NCI-H774 (cell line): ENCODE measurements around the gene SLC9A3.

ENCODE experiments used
- DNase-seq: peaks from one replicate; lab custom pipeline; 2025; lab: John Stamatoyannopoulos, UW

Gene SLC9A3

DNA sequence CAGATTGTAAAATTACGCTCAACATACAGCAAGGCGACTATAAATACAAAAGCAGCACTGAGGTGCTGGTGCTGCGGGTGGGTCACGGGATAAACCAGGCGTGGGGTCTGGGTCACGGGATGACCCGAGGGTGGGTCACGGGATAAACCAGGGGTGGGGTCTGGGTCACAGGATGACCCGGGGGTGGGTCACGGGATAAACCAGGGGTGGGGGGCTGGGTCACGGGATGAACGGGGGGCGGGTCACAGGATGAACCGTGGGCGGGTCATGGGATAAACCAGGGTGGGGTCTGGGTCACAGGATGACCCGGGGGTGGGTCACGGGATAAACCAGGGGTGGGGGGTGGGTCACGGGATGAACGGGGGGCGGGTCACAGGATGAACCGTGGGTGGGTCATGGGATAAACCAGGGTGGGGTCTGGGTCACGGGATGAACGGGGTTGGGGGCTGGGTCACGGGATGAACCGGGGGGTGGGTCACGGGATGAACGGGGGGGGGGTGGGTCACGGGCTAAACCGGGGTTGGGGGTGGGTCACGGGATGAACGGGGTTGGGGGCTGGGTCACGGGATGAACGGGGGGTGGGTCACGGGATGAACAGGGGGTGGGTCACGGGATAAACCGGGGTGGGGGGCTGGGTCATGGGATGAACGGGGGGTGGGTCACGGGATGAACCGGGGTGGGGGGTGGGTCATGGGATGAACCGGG is 30.2 kb upstream of the SLC9A3 start:
- DNase-seq: no peak

DNA sequence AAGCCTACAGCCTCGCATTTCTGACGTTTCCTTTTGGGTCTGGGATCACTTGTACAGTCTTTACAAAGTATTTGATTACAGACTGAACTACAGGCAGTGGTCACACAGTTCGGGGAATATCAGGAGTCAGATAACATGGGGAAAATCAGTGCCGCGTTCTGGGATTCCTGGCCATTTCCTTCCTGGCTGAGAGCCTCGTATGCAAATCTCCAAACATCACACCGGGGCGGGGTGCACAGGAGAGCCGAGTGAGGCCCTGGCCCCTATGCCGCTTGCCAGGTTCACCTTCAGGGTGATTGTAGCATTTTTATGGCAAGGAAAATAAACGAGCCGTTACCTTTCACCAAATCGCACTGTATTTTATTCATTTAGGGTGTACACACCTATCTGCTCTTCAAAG is 29.6 kb upstream of the SLC9A3 start:
- DNase-seq: no peak

DNA sequence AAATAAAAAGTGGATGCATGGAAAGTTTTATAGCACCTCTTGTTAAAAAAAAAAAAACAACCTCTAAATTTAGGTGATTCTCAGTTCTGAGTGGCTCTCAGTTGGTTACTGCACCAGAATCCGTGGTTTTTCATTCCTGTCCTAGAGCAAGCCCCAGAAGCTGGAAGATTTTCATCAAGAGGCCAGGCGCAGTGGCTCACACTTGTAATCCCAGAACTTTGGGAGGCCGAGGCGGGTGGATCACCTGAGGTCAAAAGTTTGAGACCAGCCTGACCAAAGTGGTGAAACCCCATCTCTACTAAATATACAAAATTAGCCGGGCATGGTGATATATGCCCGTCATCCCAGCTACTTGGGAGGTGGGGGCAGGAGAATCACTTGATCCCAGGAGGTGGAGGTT is 27.2 kb upstream of the SLC9A3 start:
- DNase-seq: no peak

DNA sequence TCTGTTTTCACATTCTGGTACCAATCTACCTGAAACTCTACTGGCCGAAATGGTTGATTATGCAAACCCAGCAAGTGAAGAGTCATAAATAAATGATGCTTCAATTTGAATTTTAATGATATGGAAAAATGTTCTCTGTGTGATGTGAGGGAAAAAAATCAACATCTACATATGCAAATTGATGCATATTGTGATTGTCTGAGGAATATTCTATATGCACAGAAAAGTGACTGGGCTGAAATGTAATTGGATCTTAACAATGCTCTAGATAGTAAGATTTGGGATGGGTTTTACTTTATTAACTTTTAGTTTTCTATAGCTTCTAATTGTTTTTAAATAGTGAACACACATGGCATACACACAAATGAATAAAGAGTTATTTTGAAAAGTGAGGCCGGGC is 25.0 kb upstream of the SLC9A3 start:
- no peak for DNase-seq

DNA sequence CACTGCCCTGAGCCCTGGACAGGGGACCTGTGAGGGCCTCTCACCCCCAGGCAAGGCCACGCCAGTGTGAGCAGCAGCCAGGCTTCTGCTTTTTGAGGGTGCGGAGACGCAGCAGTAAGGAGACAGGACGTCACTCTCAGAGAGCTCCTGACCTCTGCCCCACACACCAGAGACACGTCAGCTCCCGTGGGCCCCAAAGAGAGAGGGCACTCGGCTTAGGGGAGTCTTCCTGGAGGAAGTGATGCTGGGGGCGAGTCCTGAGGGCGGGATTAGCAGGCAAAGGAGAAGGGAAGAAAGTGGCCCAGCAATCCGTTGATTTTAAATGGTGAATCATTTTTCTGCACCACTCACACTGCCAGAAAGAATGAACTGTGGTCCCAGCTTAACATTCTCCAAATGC is 24.0 kb upstream of the SLC9A3 start:
- DNase-seq: no peak

DNA sequence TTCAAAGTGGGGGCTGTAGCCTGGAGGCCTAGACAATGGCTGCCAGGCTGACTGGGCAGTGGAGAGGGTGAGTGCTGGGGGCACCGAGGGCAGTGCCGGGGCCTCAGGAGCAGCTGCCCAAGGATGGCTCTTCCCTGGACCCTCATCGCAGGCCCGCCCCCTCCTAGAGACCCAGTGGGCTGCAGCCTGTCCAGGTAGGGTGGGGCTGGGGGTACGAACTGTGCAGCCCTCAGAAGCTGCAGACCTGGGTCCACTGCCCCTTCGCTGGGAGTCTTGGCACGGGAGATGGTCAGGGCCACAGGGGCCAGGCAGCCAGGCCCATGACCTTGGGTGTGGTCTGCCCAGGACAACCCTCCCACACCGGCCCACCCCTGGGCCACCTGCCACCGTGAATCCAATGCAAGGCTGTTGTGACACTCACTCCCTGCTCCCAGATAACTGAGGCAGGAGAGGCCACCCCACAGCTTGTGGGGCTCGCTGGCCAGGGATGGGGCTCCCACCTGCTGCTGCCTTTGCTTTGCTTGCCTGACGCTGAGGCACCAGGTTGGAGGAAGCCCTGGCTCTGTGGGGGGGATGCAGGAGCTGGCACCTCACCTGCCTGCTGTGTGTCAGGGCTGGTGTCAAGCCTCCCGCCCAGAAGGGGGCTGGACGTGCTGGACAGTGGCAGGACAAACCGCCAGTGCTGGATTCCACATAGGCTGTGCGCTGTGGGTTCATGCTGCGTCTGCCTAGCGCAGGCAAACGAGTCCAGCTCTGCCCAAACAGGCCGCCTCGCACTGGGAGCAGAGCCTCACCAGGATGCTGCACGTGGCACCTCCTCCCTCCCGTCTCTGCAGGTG is 23.1 kb upstream of the SLC9A3 start:
- DNase-seq: no peak

DNA sequence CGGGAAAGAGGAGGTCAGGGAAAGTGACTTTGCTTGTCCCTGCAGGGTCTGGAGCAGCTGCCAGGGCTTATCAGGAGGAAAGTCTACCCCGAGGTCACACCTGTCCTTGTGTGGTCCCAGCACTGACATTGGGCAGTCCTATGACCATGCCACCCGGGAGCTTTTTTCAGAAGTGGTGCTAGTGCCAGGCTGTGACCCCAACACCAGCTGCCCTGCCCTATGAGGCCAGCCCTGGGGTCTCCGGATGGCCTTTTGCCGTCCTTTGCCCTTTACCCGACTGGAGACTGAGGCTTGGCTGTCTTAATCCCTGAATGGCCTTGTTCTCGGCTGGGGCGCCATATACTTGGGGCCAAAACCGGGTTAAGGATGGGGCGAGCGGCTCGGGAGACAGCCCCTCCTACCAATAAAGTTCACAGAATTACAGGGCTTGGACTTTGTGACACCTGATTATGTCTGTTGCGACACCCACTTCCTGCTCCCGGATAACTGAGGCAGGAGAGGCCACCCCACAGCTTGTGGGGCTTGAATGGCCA is 22.2 kb upstream of the SLC9A3 start:
- DNase-seq: no peak

DNA sequence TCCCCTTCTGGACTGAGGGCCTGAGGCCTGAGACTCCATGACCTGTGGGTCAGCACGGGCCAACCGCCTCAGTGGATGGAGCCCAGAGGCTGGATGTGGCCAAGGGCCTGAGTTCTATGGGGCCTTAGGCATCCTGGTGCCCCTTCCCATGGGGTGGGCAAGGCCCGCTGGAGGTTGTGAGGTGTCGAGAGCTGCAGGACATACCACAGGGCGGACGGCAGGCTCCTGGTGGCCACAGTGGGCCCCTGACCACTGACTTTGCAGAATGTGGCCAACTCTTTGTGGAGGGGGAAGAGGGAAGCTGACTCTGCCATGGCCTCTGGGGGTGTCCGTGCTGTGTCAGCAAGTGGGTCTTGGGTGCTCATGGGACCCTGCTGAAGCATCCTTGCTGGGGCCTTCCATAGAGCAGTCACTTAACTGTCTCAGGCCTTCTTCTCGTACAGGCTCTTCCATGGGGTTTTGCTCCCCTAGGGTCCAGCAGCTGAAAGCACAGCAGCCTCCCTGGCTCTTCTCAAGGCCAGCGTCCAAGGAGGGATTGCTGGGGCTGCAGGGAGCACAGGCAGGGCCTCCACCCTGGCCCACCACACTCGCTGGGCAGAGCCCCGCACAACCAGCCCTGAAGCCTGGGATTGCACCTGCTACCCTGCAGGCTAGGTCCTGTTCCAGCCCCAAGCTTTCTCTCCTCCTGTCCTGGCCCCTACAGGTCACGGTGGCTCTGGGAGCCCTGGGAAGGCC is 21.6 kb upstream of the SLC9A3 start:
- no peak for DNase-seq

DNA sequence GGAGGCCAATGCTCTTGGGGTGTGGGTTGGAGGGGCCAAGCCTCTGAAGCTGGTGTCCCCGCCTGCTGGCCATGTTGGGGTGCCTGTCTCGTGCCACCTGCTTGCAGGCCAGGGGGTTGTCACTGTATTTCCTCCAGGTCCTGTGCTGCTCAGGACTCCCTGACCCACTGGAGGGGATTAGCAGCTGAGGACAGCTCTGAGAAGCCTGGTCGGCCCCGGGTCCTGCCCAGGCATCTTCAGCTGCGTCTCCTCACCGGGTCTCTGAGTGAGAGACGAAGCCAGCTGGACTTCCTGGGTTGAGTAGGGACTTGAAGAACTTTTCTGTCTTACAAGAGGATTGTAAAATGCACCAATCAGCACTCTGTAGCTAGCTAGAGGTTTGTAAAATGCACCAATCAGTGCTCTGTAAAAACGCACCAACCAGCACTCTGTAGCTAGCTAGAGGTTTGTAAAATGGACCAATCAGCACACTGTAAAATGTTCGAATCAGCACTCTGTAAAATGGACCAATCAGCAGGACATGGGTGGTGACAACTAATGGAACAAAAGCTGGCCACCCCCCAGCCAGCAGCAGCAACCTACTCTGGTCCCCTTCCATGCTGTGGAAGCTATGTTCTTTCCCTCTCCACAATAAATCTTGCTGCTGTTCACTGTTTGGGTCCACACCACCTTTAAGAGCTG is 20.6 kb upstream of the SLC9A3 start:
- no peak for DNase-seq

DNA sequence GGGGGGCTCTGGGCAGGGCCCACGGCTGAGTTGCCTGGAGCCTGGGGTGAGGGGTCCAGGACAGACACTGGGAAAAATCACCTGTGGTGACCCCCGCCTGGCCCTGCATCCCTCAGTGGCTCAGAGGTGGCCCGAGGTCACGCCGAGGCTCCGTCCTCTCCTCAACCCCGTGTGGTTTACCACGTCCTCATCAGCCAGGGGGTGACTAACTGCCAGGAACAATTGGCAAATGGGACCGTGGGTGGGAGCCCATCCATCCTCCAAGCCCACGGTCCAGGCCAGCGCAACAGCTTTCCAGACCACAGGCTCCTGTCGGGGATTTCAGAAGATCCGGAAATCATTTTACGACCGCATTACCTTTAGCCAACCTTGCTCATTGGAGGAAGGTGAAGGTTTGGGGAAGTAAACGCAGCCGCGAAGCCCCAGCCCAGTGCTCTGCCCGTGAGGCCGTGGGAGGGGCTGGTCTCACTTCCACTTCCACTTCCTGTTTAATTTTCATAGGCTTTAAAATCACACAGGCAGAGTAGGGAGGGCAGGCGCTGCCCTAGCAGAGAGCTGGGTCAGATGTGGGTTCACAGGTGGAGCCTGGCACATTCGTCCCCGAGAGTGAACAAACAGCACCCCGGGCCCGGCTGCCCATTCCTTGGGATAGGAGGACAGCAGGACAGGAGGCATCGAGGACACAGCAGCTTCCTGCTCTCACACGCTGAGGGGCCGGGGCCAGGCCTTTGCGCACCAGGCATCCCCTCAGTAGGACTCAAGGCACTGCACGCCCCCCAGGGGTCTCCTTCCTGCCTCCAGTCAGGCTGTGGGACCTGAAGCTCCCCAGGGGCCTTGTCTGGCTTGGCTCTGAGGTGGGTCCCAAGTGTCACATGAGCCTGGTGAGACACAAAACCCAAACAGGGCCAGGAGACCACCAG is 19.8 kb upstream of the SLC9A3 start:
- DNase-seq: no peak

DNA sequence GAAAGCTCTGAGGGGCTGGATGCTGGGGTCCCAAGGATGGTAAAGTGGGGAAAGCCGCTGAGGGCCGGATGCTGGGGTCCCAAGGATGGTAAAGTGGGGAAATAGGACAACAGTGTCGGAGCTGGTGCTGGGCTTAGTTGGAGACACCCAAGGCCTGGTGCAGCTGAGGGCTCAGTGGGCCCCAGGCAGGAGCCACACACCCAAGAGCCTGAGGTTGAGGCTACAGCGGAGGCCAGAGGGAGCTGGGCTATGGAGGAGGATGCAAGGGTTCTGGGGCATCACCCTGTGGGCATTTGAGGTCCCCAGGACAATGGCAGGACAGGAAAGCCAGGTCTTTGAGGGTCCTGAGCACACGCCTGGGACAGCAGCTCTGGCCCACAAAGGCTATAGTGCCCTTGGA is 19.1 kb upstream of the SLC9A3 start:
- no peak for DNase-seq

DNA sequence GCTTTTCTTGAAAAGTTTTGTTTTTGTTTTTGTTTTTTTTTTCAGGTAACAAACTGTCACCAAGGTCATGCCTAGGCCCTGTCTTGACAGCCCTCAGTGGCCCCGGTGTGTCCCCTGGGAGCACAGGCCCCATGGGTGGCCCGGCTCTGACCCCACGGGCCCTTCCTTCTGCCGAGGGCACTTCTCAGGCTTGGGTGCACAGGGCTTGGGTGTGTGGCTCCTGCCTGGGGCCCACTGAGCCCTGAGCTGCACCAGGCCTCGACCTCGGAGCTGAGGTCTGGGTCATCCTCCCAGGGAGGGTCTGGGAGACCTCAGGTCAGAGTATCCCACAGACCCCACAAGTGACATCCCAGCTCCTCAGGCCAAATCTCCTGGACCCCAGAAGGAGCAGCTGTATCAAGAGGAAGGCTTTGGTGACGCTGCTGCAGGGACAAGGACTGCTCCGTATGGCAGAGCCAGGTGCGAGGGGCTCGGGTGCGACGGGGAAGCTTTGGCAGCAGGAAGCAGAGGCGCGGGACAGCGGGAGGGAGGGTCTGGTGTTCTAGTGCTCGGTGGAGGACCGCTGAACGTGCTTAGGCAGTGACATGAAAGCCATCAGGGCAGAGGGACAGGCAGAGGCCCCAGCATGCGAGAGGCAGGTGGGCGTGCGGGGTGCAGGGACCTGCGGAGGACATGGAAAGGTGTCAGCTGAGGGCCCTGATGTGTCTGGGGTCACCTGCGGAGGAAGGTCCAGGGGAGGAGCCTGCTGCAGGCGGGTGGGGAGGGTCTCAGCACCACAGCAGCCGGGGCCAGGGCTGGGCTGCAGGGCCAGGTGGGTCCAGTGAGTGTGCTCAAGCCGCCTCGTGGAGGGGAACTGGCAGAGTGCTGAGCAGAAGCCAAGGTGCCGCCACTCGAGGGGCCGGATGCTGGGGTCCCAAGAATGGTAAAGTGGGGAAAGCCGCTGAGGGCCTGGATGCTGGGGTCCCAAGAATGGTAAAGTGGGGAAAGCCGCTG is 18.4 kb upstream of the SLC9A3 start:
- no peak for DNase-seq

DNA sequence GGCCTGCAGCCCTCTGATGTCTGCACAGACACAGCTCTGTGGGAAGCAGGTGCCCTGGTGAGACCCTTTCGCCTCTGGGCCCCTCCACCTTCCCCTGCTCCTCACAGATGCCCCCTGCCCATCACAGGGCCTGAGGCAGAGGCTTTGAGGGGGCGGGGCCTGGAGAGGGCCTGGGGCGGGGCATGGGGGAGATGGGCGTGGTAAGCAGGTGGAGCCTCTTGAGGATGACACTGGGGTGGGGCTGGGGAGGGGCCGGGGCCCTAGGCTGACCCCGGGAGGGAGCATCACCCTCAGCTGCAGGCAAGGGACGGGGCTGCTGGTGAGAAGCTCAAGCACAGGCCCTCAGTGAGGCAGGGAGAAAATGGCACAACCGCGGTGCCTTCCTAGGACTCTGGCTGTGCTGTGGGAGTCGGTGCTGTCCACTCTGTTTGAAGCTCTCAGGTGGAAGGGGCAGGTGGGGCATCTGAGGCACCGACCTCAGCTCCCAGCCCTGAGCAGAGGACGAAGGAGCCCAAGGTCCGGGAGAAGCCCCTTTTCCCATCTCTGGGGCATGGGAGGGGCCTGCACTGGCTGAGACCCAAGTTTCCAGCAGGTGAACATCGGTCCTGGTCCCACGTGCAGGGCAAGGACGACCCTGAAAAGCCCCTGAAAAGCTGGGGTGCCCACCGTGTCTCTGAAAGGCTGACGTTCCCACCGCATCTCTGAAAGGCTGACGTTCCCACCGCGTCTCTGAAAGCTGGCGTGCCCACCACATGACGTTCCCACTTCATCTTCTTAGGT is 17.5 kb upstream of the SLC9A3 start:
- no peak for DNase-seq

DNA sequence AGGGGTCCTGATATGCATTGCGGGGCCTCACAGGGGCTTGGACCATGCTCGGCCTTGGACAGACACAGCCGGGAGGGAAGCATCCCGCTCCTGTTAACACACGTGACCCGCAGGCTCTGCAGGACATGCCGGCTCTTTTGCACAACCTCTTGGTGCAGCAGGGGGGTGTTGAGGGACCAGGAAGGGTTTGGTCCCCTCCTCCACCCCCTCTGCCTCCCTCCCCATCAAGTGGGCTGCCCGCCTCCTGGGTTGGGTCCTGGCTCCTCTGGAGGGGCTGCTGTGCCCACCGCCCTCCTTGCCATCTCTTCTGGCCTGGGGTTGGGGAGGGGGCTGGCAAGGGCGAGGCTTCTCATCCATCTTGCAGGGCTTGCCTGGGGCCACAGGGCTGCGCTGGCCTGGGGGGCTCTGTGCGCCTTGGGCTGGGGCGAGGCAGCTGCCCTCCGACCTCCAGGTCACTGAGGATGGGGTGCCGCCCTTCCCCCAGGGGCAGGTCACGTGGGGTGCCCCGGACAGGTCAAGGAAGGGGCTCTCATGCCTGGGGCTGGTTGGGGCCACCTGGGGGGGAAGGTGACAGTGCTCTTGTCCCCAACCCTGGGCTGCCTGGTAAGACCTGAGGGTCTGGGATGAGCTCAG is 16.8 kb upstream of the SLC9A3 start:
- DNase-seq: no peak

DNA sequence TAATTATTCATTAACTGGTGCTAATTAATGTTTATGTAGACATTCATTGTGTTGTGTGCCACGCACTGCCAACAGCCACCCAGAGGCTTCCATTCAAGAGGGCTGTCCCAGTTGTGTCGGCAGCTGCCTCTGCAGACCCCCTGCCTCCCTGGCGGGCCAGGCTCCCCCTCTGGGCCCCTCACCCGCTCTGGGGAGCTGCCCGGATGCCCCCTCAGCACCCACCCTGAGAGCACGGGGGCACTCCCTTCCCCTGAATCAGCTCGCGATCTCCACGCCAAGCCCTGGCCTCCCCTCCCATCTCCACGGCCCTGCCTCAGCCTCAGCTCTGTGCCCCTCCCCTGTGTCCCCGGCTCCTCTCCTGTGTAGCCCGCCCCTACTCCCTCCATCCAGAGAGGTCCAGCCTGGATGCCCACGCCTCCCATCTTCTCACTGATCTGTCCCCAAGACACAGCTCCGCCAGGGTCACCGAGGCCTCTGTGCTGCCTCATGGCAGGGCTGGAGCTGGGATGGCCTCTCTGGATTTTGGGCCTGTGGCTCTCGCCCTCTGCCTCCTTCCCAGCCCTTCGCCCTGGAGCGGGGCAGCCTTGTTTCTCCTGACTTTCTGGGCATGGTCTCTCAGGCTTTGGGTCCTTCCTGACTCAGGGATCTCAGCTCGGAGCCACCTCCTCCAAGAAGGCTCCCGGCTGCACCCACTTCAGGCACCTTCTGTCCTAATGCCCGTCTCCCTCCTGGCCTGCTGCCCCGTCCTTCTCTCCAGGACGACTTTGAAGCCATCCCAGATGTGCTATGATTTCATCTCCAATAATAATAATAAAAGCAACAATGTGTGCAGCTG is 16.0 kb upstream of the SLC9A3 start:
- DNase-seq: no peak

DNA sequence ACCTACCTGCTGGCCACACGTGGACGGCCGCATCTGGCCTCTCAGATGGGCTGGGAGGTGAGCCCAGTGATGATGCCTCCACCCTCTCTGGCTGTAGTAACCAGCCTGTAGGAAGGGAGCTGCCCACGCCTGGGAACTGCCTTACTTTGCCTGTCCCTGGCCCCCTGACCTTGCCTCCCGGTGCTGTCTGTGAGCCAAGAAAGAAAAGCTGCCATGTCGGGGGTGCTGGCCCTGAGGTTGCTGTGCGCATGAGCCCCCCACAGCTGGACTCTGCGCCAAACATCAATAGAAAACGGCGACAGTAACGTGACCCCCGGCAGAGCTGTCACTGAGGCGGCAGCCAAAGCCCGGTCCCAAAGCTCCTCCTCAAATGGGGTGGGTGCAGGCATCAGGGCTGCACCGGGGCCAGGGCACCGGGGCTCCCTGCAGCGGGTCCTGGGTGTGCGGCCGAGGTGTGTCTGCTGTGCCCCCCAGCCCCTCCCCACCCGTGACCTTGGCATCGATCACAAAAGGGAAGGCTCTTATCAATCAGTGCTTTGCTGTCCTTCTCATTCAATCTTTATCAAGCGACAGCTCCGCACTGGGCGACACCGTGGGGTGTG is 15.3 kb upstream of the SLC9A3 start:
- no peak for DNase-seq

DNA sequence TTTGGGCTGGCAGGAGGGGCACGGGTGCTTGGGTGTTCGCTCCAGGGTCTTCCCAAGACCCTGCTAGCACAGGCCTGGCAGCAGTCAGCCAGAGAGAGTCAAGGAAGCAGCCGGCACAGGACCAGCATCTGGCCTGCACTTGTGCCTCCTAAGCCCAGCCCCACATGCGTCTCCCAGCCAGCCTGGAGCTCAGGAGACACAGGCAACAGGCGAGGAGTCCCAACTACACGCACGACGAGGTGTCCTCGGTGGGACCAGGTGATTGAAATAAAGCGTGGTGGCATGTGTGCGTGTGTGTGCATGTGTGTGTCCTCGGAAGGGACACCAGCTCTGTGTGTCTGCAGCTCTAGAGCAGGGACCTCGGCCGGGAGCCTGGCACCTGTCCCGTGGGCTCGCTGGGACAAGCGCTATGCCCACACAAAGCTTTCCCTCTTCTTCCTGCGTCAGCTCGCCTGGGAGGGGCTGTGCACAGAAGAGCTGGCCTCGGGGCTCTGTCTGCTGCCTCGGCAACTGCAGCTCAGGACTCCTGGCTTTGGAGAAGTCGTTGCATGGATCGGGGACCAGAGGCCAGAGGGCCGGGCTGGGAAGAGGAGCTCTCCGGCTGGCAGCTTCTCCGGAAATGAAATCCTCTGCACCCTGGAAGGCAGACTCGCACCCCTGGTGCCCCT is 14.7 kb upstream of the SLC9A3 start:
- no peak for DNase-seq
